CD4-positive, alpha-beta T cell (primary cell): ENCODE data around the gene RXRA. TPM values are rescaled to one million over a fixed set of nuclear protein-coding genes. Genes with fewer than 3 reads are reported as not detected.
A peak's percentile ranks its signal among the peaks of the same experiment; 100 is the strongest.

ENCODE experiments used
- ATAC-seq: fragments of 200-7000 bp; cut with Tn5 transposase; one replicate; pipeline ENCODE4 v1.10.0; 2022; ENCODE audit warnings: mild to moderate bottlenecking; ENCODE audit not compliant: poor library complexity
- CTCF ChIA-PET: fragments of 350-600 bp; sonication (Branson Sonifier 250); formaldehyde crosslinking; loops from one replicate; lab custom pipeline; 2021; ENCODE audit warnings: antibody characterized with exemption, inconsistent platforms; lab: Charles Lee
- POLR2A ChIA-PET: fragments of 350-600 bp; sonication (Branson Sonifier 250); formaldehyde crosslinking; loops from one replicate; lab custom pipeline; 2021; ENCODE audit warnings: antibody characterized with exemption, inconsistent platforms; lab: Charles Lee
- DNase-seq, 14 experiments: peaks; one replicate each; pipeline ENCODE4 v3.0.0-alpha.2; 2013 to 2020; ENCODE audit warnings: mixed read lengths in 2 of 14
- H3K27ac ChIP-seq, 2 donors: one replicate each; pipeline versions ENCODE4 v1.5.1 to v1.7.0; 2013; ENCODE audit warnings: low read length in 2 of 2, low read depth in 1 of 2, mild to moderate bottlenecking in 1 of 2
- H3K27me3 ChIP-seq, 2 experiments: 1 replicate in 1 of 2; 2 replicates in 1 of 2; pipeline versions ENCODE4 v1.6.1 to v1.7.0; 2013; ENCODE audit warnings: low read length in 2 of 2, control low read depth in 1 of 2, mild to moderate bottlenecking in 1 of 2, moderate library complexity in 1 of 2; ENCODE audit not compliant: insufficient read depth in 2 of 2, control insufficient read depth in 1 of 2
- H3K36me3 ChIP-seq: one replicate; pipeline ENCODE4 v1.6.1; 2013; ENCODE audit warnings: low read length, control low read depth; ENCODE audit not compliant: insufficient read depth
- H3K4me1 ChIP-seq: one replicate; pipeline ENCODE4 v1.6.1; 2013; ENCODE audit warnings: low read length, control low read depth; ENCODE audit not compliant: insufficient read depth
- H3K4me3 ChIP-seq: one replicate; pipeline ENCODE4 v1.5.1; 2013; ENCODE audit warnings: mild to moderate bottlenecking, low read length, moderate library complexity
- H3K9me3 ChIP-seq, 2 experiments: 1 replicate in 1 of 2; 2 replicates in 1 of 2; pipeline versions ENCODE4 v1.6.1 to v1.7.0; 2013; ENCODE audit warnings: low read length in 2 of 2, mild to moderate bottlenecking in 2 of 2, control low read depth in 1 of 2, moderate library complexity in 1 of 2; ENCODE audit not compliant: control insufficient read depth in 1 of 2, insufficient read depth in 1 of 2
- H3K27ac Mint-ChIP-seq: one replicate; pipeline ENCODE4 v1.8.0; 2020; ENCODE audit warnings: mixed read lengths
- H3K27me3 Mint-ChIP-seq: one replicate; pipeline ENCODE4 v1.8.0; 2021; ENCODE audit warnings: mixed read lengths
- H3K36me3 Mint-ChIP-seq: one replicate; pipeline ENCODE4 v1.8.0; 2021; ENCODE audit warnings: low read depth, mixed read lengths
- H3K4me1 Mint-ChIP-seq: one replicate; pipeline ENCODE4 v1.8.0; 2021; ENCODE audit warnings: low read depth, mixed read lengths
- H3K4me3 Mint-ChIP-seq: one replicate; pipeline ENCODE4 v1.8.0; 2020; ENCODE audit warnings: mild to moderate bottlenecking, mixed read lengths
- H3K9me3 Mint-ChIP-seq: one replicate; pipeline ENCODE4 v1.8.0; 2020; ENCODE audit warnings: mixed read lengths
- intact Hi-C, 2 experiments: fragments of 100-400 bp; cut with DNase I in 1 of 2; cut with micrococcal nuclease in 1 of 2; formaldehyde crosslinking; loops; one replicate each; pipeline versions ENCODE4 v1.15.1 to v1.9.0; 2023 to 2025; cut with DNase I, micrococcal nuclease
- total RNA-seq, 174 experiments: library from RNA in 2 of 174; stranded (reverse) in 2 of 174; gene quantifications; one replicate each; pipeline ENCODE4 v1.2.3 and lab custom pipeline; 2021 to 2026
- TF ChIP-seq, protein P1 (sequence below): fragments of 200-600 bp; IDR thresholded peaks from one replicate; pipeline ENCODE4 v1.8.0; 2022; ENCODE audit warnings: antibody characterized with exemption, mild to moderate bottlenecking

The RXRA gene
- total RNA-seq, 2 experiments from 2014 or later = 7.3 to 8.4 TPM

DNA sequence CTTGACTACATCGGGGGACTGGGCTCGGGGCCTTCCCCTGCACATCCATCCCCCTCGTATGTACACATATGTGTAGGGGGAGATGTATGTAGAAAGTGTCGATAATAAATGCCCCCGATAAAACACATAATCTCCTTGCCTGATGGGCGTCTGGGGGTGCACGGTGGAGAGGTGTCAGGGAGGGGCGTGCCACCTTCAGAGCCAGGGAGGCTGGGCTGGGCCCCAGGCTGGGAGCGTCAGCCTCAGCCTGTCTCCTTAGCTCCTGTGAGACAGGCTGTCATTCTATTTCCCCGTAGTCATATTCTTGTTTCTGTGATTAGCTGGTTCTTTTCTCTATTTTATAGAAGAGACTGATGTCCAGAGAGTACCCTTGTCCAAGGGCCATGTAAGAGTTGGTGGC is 4.7 kb upstream of the RXRA start:
- ATAC-seq = no peak
- no peak overlapping the region for H3K4me3 Mint-ChIP-seq
- H3K4me1 Mint-ChIP-seq = peaks cover 8% of the 10 kb centered on the region
- ChIA-PET CTCF (no interaction called here), POLR2A (no interaction called here)
- TF ChIP-seq, protein P1, sequence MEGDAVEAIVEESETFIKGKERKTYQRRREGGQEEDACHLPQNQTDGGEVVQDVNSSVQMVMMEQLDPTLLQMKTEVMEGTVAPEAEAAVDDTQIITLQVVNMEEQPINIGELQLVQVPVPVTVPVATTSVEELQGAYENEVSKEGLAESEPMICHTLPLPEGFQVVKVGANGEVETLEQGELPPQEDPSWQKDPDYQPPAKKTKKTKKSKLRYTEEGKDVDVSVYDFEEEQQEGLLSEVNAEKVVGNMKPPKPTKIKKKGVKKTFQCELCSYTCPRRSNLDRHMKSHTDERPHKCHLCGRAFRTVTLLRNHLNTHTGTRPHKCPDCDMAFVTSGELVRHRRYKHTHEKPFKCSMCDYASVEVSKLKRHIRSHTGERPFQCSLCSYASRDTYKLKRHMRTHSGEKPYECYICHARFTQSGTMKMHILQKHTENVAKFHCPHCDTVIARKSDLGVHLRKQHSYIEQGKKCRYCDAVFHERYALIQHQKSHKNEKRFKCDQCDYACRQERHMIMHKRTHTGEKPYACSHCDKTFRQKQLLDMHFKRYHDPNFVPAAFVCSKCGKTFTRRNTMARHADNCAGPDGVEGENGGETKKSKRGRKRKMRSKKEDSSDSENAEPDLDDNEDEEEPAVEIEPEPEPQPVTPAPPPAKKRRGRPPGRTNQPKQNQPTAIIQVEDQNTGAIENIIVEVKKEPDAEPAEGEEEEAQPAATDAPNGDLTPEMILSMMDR = no peak
- Histone ChIP-seq H3K9me3 (no peaks in the 10 kb centered on the region), H3K4me3 (no peak overlapping the region), H3K36me3 (no peaks in the 10 kb centered on the region), H3K4me1 (peaks cover 8% of the 10 kb centered on the region), H3K27me3 (no peaks in the 10 kb centered on the region), H3K27ac (no peak overlapping the region)
- no peak for DNase-seq
- intact Hi-C loops = loop anchor here in 1 of 2 experiments (10.0 kb wide), 1 partner anchor 1183 kb away; the partner anchor contains the start of gene MRPS2
- H3K27me3 Mint-ChIP-seq = no peaks in the 10 kb centered on the region
- H3K9me3 Mint-ChIP-seq = no peaks in the 10 kb centered on the region
- H3K36me3 Mint-ChIP-seq = no peaks in the 10 kb centered on the region
- H3K27ac Mint-ChIP-seq = no peak overlapping the region

DNA sequence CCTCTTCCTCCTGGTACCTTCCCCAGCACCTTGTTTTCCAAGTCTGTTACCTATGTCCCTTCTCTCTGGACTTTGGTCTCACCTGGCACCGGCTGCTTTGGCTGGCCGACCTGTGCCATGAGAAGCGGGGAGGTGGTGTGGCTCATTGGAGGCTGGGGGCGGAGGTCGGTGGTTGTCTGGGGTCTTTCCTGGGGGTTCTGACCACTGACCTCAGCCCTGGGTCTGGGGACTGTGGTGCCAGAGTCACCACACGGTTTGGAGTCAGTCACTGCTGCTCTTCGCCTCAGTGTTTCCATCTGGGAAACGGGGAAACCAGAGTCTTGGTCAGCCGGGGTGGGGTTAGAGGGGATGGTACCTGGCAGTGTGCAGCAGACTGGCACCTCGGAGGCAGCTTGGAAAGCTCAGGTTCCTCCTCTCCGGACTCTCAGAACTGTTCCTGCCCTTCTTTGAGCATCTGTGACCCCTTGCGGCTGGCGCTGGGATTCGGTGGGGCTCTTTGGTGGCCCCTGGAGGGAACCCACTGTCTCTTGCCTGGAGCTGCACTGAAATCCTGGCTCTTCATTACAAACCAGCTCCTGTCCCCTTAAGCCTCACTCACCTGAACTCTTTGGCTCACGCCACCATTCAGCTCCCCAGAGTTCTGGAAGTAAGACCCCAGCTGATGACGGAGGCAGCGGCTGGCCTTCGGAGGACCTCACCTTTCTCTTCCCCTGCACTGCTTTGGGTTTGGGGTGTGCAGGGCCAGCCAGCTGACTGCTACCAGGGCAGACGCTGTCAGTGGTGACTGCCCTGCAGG is 4.1 kb upstream of the RXRA start:
- TF ChIP-seq, protein P1 = no peak
- Mint-ChIP-seq H3K4me1 (peaks cover 8% of the 10 kb centered on the region), H3K27ac (no peak overlapping the region), H3K4me3 (peak overlapping the region; percentile 17), H3K36me3 (no peaks in the 10 kb centered on the region), H3K9me3 (no peaks in the 10 kb centered on the region), H3K27me3 (no peaks in the 10 kb centered on the region)
- intact Hi-C loops = loop anchor here in 1 of 2 experiments (10.0 kb wide), 1 partner anchor 1183 kb away; the partner anchor contains the start of gene MRPS2
- ChIA-PET POLR2A (no interaction called here), CTCF (no interaction called here)
- no peak for ATAC-seq
- DNase-seq = no peak
- H3K27ac ChIP-seq = no peak overlapping the region
- H3K4me3 ChIP-seq = no peak overlapping the region
- H3K27me3 ChIP-seq = no peaks in the 10 kb centered on the region
- peaks cover 11% of the 10 kb centered on the region for H3K4me1 ChIP-seq
- no peaks in the 10 kb centered on the region for H3K9me3 ChIP-seq
- H3K36me3 ChIP-seq = no peaks in the 10 kb centered on the region

DNA sequence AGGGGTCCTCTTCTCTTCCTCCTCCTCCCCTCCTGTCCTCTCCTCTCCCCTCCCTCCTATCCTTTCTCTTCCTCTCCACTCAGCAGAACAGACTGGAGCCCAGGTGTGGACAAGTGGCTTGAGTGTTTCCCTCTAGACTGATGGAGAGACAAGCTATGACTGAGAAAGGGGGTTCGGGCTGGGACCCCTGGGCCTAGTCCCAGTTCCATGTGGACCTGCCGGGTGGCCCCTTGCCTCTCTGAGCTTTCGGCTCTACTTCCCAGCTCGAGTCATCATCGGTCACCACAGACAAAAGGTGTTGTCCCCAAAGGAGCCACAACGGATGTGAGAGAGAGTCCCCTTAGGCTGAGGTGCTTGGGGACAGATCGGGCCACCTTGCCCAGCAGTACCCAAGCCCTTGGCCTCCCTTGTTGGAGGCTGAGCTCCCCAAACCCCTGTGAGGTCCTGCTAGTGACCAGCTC is 3.4 kb upstream of the RXRA start:
- Histone ChIP-seq H3K4me3 (no peak overlapping the region), H3K36me3 (no peaks in the 10 kb centered on the region), H3K27ac (no peak overlapping the region), H3K27me3 (no peaks in the 10 kb centered on the region), H3K9me3 (no peaks in the 10 kb centered on the region), H3K4me1 (peaks cover 17% of the 10 kb centered on the region)
- POLR2A ChIA-PET = no interaction called here
- no peaks in the 10 kb centered on the region for H3K9me3 Mint-ChIP-seq
- H3K4me1 Mint-ChIP-seq = peaks cover 8% of the 10 kb centered on the region
- H3K27ac Mint-ChIP-seq = peak overlapping the region; percentile 55
- no peaks in the 10 kb centered on the region for H3K36me3 Mint-ChIP-seq
- H3K27me3 Mint-ChIP-seq = no peaks in the 10 kb centered on the region
- intact Hi-C loops = loop anchor here in 1 of 2 experiments (10.0 kb wide), 1 partner anchor 1182 kb away; the partner anchor contains the start of gene MRPS2
- no peak for ATAC-seq
- TF ChIP-seq, protein P1 = no peak
- no peak for DNase-seq
- H3K4me3 Mint-ChIP-seq = peak overlapping the region; percentile 78
- CTCF ChIA-PET = no interaction called here
